ENCODE results near the gene CD164L2.
A peak's percentile ranks its signal among the peaks of the same experiment; 100 is the strongest.

CD164L2 gene

GRCh38 chr1:27361553-27361952, 21.6 kb downstream of the CD164L2 start:
- no peak for DNase-seq

DNA sequence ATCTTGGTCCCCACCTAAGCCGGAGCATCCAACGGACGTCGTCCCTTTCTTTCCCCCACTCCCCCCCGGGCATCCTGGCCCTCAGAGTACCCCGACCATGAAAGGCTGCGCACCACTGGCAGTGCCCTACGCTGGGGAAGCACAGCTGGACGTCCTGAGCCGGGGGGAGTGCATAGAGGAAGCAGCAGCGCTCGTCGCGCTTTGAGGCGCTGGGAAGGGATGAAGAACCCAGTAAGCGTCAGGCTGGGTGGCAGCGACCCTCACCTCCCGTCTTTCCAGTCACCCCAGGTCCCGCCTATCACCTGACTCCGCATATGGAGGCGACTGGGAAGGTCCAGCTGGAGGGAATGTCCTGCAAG, 22.1 kb downstream of the CD164L2 start:
- DNase-seq: no peak

DNA sequence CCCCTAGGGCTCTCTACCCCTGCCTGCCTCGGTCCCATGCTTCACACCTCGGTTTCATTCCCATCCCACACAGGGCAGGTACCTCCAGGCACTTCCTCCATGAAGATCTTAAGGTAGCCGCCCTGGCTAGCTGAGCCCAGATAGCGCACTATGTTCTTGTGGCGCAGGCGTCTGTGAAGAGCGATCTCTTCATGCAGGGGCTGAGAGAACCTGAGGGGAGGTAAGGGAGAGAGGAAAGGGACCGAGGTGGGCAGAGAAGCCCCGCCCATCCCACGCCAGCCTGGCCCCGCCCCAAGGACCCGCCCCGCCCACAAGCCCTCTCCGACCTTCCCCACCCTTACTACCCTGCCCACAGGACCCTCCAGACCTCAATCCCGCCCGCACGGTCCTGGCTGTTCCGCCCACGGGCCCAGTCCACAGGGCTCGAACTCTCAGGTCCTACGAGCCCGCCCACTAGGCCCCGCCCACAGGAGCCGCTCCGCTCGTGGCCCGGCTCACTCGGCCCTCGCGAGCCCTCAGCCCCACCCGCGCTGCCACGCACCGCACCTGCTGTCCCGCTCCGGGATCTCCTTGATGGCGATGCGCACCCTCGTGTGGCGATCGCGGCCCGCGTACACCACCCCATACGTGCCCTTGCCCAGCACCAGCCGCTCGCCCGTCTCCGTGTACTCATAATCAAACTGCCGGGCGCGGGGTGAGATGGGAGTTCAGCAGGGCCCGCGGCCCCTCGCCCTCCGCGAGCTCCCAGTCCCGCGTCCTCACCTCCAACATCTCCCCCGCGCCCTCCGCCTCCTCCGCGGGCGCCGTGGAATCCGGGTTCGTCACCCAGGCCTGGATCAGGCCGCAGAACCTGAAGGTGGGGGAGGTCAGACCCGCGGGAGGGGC, 22.7 kb downstream of the CD164L2 start:
- DNase-seq: no peak

DNA sequence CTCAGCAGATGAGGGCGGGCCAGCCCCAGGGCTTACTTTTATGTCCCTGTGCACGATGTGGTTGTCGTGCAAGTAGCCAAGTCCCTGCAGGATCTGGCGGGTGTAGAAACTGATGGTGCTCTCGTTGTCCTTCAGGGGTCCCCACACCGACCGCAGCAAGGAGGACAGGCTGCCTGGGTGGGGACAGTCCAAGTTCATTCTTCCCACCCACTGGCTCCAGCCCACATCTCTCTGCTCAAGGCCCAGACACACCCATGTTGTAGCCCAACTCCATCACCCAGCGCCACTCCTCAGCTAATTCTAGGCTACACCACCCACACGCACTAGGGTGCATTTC, 23.3 kb downstream of the CD164L2 start:
- DNase-seq: no peak

DNA sequence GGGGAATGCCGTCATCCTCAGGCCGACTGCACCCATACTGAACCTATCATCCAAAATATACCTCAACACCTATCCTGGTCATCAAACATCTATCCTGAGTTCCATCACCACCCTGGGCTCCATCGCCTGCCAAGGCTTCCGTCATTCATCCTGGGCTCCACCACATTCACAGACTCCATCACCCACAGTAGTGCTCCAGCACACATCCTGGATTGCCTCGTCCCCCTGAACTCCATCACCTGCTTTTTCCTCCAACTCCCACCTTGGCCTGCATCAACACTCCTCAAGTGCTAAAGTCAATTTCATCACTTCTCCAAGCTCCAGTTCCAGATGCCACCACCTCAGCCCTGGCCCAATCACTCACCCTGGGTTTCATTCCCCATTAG, 24.2 kb downstream of the CD164L2 start:
- no peak for DNase-seq

GRCh38 chr1:27358038-27358927, 24.9 kb downstream of the CD164L2 start:
- no peak for DNase-seq

- peak; percentile 61 to 78 for DNase-seq
Measured at GRCh38 chr1:27357281-27358037, 25.7 kb downstream of the CD164L2 start.

DNA sequence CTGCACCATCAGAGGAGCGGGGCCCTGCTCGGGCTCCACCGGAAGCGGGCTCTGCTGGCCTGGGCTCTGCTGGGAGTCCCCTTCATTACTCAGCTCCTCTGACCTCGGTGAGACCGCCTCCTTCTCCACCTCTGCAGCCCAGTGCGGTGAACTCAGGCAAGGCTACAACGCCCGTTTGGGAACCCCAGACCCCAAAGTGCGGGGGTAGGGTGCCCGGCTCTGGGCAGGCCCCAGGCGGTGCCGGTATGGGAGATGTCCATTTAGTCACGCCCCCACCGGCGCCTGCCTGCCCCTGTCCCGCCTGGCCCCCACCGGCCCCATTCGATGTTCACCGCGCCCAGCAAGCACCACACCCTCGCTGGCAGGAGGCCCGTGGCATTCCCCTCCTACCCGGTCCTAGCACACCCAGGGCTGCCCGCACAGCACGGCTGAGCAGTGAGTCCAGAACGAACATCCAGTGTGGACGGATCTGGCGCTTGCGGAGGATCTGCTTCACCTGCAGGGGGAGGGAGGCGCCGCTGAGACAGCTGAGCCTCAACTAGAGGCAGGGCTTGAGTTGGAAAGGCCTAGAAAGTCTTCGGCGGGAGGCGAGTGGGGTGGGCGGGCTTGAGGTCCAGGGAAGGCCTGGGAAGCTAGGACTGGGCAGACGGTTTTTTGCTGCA, 26.4 kb downstream of the CD164L2 start:
- no peak for DNase-seq

DNA sequence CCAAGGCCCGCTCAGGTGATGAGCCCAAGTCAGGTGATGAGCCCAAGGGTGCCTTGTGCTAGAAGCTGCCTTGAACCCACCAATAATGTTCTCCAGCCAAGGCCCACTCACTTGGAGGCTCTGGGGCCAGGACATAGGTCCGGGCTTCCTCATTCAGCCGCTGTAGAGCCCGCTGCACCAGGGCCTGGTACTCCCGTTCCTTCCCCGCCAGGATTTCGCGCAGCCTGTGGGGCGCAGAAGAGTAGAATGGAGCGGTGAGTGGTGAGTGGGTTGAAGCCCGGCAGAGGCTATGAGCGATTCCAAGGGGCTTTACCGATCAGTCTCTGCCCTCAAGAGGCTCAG, 26.9 kb downstream of the CD164L2 start:
- DNase-seq: no peak

DNA sequence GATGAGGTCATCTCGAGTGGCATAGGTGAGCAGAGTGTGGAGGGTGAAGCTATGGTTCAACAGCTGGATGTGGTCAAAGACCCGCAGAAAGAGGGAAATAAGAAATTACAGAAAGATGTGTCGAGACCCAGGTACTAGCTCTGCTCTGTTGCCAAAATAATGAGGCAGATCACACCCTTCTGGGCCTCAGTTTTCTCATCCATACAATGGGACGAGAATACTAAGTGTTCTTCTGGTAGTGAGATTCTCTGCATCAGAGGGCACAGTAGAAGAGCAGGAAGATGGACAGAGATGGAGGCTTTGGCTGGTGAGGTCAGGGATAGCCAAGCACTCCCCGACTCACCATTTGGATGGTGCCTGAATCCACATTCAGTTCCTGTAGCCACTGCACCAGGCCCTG, 27.4 kb downstream of the CD164L2 start:
- no peak for DNase-seq

GRCh38 chr1:27353629-27354028, 29.5 kb downstream of the CD164L2 start:
- DNase-seq: no peak

GRCh38 chr1:27353166-27353565, 30.0 kb downstream of the CD164L2 start:
- DNase-seq: no peak

- DNase-seq: no peak
Measured at GRCh38 chr1:27351541-27352107, 31.5 kb downstream of the CD164L2 start.

DNA sequence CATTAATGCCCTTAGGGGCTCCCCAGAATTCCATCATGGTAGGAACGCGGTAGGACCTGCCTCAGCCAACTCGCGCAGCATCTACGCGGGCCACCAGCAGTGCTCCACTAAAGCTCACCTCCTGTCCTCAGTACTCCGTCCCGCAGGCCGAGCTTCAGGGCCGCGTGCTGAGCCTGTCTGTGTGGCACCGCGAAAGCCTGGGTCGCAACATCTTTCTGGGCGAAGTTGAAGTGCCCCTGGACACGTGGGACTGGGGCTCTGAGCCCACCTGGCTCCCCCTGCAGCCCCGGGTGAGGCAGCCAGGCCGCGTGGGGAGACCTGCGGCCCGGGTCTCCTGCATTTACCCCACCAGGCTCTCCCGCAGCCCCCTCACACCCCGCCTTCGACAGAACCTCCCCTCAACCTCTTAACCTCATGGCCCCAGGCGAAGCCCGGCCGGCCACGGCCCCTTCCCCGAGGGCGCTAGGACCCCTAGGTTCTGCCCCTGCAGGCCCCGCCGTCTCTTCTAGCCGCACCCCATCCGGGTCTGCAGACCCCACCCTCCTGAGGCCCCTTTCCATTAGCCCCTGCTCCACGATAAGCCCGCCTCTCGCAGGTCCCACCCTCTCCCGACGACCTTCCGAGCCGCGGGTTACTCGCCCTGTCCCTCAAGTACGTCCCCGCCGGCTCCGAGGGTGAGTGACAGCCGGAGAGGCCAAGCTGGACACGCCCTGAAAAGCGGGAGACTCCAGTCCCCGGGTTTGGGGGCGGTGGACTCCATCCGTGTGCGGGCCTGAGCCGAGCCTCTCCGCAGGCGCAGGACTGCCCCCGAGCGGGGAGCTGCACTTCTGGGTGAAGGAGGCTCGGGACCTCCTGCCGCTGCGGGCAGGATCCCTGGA, 32.2 kb downstream of the CD164L2 start:
- DNase-seq: no peak

DNA sequence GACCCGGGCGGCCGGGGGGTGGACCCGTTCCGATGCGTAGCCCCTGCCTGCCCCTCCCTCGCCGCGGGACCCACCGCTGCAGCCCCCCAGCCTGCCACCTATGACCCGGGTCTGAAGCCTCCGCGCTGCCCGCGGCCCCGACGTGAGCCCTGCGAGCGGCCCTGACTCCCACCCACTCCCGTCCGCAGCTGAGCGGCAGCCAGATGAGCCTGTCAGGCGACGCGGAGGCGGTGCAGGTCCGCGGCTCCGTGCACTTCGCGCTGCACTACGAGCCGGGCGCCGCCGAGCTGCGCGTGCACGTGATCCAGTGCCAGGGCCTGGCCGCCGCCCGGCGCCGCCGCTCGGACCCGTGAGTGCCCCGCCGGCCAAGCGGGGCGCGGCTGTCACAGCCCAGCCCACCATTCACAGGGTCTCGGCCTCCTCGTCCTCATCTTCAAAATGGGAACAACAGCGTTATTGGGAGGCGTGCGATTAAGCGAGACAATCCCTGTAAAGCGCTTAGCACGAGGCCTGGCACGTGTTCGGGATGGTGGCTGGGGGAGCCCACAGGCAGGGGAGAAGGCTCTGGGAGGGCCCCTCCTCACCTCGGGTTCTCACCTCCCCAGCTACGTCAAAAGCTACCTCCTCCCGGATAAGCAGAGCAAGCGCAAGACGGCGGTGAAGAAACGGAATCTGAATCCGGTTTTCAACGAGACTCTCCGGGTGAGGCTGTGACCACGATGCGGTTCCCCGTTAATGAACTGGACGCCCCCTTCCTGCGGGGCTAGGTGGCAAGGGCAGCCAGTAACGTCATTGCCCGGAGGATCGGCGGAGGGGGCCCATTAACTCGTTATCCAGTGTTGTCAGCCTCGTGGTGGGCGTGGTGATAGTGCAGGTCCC, 33.1 kb downstream of the CD164L2 start:
- DNase-seq: peak in 1 of 2 donors; percentile 57

DNA sequence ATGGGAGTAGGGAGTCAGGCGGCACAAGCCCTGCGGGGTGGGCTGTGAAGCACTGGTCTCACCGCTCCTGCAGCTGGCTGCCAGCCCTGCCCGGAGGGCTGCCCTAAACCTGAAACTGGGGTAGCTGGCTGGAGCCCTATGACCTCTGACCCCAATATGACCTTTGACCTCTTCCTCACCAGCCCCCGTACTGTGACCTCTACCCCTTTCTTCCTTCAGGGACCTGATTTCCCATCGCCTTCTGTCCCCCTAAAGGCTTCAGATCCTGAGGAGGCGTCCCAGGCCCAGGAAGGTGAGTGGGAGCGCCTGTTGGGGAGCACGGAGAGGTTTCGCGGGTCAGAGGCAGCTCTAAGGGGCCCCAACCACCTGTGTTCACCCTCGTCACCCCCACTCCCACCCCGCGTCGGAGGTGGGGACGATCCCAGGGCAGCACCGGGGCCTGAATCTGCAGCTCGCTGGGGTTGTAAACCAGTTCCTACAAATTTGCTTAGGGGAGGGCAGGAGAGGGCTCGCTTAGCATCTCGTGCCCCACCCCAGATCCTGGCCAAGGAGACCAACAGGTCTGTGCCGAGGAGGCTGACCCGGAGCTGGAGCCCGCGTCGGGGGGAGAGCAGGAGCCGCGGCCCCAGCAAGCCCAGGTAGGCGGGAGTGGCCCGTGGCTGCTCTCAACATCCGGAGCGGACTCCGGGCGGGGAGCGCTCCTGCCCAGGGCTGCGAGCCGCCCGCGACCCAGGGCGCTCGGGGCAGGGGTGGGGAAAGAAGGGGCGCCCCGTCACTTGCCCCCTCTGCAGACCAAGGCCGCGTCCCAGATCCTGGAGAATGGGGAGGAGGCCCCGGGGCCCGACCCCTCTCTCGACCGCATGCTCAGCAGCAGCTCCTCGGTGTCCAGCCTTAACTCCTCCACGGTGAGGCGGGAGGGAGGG, 34.0 kb downstream of the CD164L2 start:
- DNase-seq: peak in 1 of 2 donors; percentile 19

DNA sequence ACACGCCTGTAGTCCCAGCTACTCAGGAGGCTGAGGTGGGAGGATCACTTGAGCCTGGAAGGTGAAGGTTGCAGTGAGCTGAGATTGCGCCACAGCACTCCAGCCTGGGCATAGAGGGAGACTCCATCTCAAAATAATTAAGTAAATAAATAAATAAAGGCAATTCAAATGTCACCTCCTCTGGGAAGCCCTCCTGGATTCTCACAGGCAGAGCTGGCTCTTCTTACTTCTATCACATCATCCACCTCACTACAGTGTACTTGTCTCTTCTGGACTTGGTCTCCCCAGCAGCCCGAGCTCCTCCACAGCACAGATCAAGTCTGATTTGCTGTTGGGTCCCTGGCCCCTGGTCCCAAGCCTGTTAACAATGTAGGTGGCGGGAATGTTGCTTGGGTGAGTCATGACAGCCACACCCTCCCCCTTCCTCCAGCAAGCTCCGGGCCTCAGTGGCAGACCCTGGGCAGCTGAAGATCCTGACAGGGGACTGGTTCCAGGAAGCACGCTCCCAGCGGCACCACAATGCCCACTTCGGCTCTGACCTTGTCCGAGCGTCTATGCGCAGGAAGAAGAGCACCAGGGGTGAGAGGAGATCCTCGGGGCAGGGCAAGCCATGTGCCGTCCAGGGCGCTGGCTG, 36.0 kb downstream of the CD164L2 start:
- DNase-seq: no peak

- no peak for DNase-seq
Measured at GRCh38 chr1:27346357-27346756, 36.8 kb downstream of the CD164L2 start.

DNA sequence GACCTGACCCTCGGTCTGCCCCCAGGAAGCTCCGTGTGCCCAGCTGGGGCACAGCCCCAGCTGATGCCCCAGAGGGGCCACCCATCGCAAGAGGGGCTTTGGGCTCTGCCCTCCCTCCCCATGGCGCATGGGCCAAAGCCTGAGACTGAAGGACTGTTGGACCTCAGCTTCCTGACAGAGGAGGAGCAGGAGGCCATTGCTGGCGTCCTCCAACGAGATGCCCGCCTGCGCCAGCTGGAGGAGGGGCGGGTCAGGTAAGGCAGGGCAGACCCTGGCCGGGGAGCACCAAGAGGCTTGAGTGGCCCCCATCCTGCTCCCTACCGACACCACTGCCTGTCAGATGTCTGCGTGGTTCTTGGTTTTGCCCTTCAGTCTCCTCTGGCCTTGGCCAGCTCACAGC, 37.9 kb downstream of the CD164L2 start:
- DNase-seq: no peak

Measured in inflammatory macrophage (primary cell).